ENCODE measurements around the gene CALCOCO1. TPM values are rescaled to one million over a fixed set of nuclear protein-coding genes. Genes with fewer than 3 reads are reported as not detected.
A peak's percentile ranks its signal among the peaks of the same experiment; 100 is the strongest.

The CALCOCO1 gene
- total and polyA plus RNA-seq, 9 of the 15 experiments (the other 6 are each of a cell fraction or from before 2014, with no cell fraction given): 1.9 to 31.8 (median 11.0) TPM

DNA sequence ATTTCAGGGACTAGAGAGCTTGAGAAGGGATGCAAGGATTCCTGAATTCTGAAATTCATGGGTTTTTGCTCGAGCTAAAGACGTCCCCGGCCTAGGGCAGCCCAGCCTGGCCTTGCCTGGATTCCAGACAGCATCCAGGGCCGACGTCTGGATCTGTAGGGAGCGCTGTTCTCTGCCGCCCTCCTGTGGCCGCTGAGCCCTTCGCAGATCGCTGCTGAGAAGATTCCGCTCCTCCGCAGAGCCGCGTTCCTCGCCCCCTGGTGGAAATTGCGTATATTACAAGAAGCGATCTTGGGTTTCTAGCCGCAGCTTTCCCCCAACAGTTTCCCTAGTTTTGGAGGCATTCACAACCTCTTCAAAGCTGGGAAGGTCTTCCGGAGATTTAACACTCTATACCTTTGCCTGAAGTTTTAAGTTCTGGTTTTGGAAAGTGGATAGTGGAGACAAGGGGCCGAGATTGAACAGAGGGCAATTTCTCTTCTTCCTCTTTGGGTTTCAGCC is 19.4 kb upstream of the CALCOCO1 start (continued):
- TF ChIP-seq ZNF311 (CRISPR knock-in tag; IDR thresholded peaks at IDR 0.05): no peak
- TF ChIP-seq CEBPG (CRISPR knock-in tag; IDR thresholded peaks at IDR 0.05): no peak
- no peak for TF ChIP-seq CEBPG (tag; conservative IDR thresholded peaks at IDR 0.05 in 1 of 2, IDR thresholded peaks at IDR 0.05 in 1 of 2)
- no peak for TF ChIP-seq TARDBP (IDR thresholded peaks at IDR 0.05)
- peak in 2 of 3 experiments; percentile 15 to 71 for TF ChIP-seq YY1 (IDR thresholded peaks at IDR 0.05; ENCODE audit: borderline replicate concordance in 1 of 3, control insufficient read depth in 1 of 3, extremely low read depth in 1 of 3, insufficient read depth in 3 of 3, insufficient read length in 1 of 3, insufficient replicate concordance in 2 of 3, low read depth in 1 of 3, low read length in 2 of 3)
- TF ChIP-seq ZBTB7A (IDR thresholded peaks at IDR 0.05; ENCODE audit: borderline replicate concordance, control insufficient read depth, low read depth, low read length): no peak
- no peak for TF ChIP-seq PHB (CRISPR knock-in tag; IDR thresholded peaks at IDR 0.05)
- TF ChIP-seq, protein P1, sequence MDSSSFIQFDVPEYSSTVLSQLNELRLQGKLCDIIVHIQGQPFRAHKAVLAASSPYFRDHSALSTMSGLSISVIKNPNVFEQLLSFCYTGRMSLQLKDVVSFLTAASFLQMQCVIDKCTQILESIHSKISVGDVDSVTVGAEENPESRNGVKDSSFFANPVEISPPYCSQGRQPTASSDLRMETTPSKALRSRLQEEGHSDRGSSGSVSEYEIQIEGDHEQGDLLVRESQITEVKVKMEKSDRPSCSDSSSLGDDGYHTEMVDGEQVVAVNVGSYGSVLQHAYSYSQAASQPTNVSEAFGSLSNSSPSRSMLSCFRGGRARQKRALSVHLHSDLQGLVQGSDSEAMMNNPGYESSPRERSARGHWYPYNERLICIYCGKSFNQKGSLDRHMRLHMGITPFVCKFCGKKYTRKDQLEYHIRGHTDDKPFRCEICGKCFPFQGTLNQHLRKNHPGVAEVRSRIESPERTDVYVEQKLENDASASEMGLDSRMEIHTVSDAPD (CRISPR knock-in tag; IDR thresholded peaks at IDR 0.05): no peak
- no peak for TF ChIP-seq HDGF (IDR thresholded peaks at IDR 0.05)
- no peak for TF ChIP-seq NFIX (CRISPR knock-in tag; IDR thresholded peaks at IDR 0.05; ENCODE audit: low read depth)
- TF ChIP-seq, protein P2, sequence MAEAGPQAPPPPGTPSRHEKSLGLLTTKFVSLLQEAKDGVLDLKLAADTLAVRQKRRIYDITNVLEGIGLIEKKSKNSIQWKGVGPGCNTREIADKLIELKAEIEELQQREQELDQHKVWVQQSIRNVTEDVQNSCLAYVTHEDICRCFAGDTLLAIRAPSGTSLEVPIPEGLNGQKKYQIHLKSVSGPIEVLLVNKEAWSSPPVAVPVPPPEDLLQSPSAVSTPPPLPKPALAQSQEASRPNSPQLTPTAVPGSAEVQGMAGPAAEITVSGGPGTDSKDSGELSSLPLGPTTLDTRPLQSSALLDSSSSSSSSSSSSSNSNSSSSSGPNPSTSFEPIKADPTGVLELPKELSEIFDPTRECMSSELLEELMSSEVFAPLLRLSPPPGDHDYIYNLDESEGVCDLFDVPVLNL (CRISPR knock-in tag; IDR thresholded peaks at IDR 0.05; ENCODE audit: low read depth): no peak
- TF ChIP-seq ZNF79 (CRISPR knock-in tag; IDR thresholded peaks at IDR 0.05; ENCODE audit: low read depth): no peak
- TF ChIP-seq ZBTB1 (CRISPR knock-in tag; IDR thresholded peaks at IDR 0.05; ENCODE audit: borderline replicate concordance, low read depth): no peak
- TF ChIP-seq, protein P3, sequence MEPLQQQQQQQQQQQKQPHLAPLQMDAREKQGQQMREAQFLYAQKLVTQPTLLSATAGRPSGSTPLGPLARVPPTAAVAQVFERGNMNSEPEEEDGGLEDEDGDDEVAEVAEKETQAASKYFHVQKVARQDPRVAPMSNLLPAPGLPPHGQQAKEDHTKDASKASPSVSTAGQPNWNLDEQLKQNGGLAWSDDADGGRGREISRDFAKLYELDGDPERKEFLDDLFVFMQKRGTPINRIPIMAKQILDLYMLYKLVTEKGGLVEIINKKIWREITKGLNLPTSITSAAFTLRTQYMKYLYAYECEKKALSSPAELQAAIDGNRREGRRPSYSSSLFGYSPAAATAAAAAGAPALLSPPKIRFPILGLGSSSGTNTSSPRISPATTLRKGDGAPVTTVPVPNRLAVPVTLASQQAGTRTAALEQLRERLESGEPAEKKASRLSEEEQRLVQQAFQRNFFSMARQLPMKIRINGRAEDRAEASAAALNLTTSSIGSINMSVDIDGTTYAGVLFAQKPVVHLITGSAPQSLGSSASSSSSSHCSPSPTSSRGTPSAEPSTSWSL (CRISPR knock-in tag; IDR thresholded peaks at IDR 0.05; ENCODE audit: borderline replicate concordance): no peak
- no peak for TF ChIP-seq ZNF124 (CRISPR knock-in tag; IDR thresholded peaks at IDR 0.05)
- TF ChIP-seq, protein P4, sequence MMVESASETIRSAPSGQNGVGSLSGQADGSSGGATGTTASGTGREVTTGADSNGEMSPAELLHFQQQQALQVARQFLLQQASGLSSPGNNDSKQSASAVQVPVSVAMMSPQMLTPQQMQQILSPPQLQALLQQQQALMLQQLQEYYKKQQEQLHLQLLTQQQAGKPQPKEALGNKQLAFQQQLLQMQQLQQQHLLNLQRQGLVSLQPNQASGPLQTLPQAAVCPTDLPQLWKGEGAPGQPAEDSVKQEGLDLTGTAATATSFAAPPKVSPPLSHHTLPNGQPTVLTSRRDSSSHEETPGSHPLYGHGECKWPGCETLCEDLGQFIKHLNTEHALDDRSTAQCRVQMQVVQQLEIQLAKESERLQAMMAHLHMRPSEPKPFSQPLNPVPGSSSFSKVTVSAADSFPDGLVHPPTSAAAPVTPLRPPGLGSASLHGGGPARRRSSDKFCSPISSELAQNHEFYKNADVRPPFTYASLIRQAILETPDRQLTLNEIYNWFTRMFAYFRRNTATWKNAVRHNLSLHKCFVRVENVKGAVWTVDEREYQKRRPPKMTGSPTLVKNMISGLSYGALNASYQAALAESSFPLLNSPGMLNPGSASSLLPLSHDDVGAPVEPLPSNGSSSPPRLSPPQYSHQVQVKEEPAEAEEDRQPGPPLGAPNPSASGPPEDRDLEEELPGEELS (CRISPR knock-in tag; IDR thresholded peaks at IDR 0.05; ENCODE audit: borderline replicate concordance): no peak
- TF ChIP-seq, protein P5, sequence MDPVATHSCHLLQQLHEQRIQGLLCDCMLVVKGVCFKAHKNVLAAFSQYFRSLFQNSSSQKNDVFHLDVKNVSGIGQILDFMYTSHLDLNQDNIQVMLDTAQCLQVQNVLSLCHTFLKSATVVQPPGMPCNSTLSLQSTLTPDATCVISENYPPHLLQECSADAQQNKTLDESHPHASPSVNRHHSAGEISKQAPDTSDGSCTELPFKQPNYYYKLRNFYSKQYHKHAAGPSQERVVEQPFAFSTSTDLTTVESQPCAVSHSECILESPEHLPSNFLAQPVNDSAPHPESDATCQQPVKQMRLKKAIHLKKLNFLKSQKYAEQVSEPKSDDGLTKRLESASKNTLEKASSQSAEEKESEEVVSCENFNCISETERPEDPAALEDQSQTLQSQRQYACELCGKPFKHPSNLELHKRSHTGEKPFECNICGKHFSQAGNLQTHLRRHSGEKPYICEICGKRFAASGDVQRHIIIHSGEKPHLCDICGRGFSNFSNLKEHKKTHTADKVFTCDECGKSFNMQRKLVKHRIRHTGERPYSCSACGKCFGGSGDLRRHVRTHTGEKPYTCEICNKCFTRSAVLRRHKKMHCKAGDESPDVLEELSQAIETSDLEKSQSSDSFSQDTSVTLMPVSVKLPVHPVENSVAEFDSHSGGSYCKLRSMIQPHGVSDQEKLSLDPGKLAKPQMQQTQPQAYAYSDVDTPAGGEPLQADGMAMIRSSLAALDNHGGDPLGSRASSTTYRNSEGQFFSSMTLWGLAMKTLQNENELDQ (CRISPR knock-in tag; IDR thresholded peaks at IDR 0.05; ENCODE audit: borderline replicate concordance): no peak
- no peak for TF ChIP-seq KLF10 (CRISPR knock-in tag; IDR thresholded peaks at IDR 0.05)
- TF ChIP-seq MEIS2 (IDR thresholded peaks at IDR 0.05; ENCODE audit: partially characterized antibody): no peak
- no peak for TF ChIP-seq MAFF (IDR thresholded peaks at IDR 0.05; ENCODE audit: low read length)
